ENCODE data around the gene POLR2A. TPM values are rescaled to one million over a fixed set of nuclear protein-coding genes. Genes with fewer than 3 reads are reported as not detected.

The POLR2A gene
- total and polyA plus RNA-seq, 12 donors, result 8.4 to 61.7 (median 48.4) TPM

- peaks cover 0 to 7% (median 2%) of the 10 kb centered on the region in 9 donors for H3K4me1 ChIP-seq
- H3K4me3 ChIP-seq, result no peak overlapping the region
- no peaks in the 10 kb centered on the region for H3K9me3 ChIP-seq
- WGBS, 2 donors, result 86 to 87% methylated on average over 14 of the region's 14 CpGs
- H3K27ac ChIP-seq, result no peak overlapping the region
- ATAC-seq (peak in 3 of 8 donors; percentile 21 to 32 (median 32)), DNase-seq (no peak)
- intact Hi-C loops (cut with DNase I), result no loop called here
- peak in 3 of 9 donors; percentile 19 to 28 (median 28) for TF ChIP-seq CTCF (IDR thresholded peaks at IDR 0.05)
- no peaks in the 10 kb centered on the region for H3K27me3 ChIP-seq
- peaks cover 18 to 100% (median 90%) of the 10 kb centered on the region in 9 donors for H3K36me3 ChIP-seq
These were observed 18.8 kb downstream of the POLR2A start for GRCh38 chr17:7502987-7503386.

- no peak overlapping the region for H3K27ac ChIP-seq
- H3K4me3 ChIP-seq, result no peak overlapping the region
- WGBS, 2 donors, result 94 to 99% methylated on average over 8 of the region's 8 CpGs
- no peaks in the 10 kb centered on the region for H3K9me3 ChIP-seq
- H3K4me1 ChIP-seq, result peaks cover 0 to 2% (median 0%) of the 10 kb centered on the region in 9 donors
- no peak for TF ChIP-seq CTCF (IDR thresholded peaks at IDR 0.05)
- DNase-seq, result no peak
- no peak for ATAC-seq
- no peaks in the 10 kb centered on the region for H3K27me3 ChIP-seq
- peaks cover 18 to 100% (median 90%) of the 10 kb centered on the region in 9 donors for H3K36me3 ChIP-seq
- intact Hi-C loops (cut with DNase I), result no loop called here
These were observed 19.4 kb downstream of the POLR2A start for GRCh38 chr17:7503521-7503920.

GRCh38 chr17:7508145-7508544, 24.0 kb downstream of the POLR2A start:
- WGBS, 2 donors, result 66 to 74% methylated on average over 11 of the region's 11 CpGs
- DNase-seq, result no peak
- H3K36me3 ChIP-seq, result peaks cover 10 to 100% (median 85%) of the 10 kb centered on the region in 9 donors

GRCh38 chr17:7508846-7509245, 24.7 kb downstream of the POLR2A start:
- H3K27me3 ChIP-seq, result no peaks in the 10 kb centered on the region
- 90 to 91% methylated on average over 9 of the region's 9 CpGs for WGBS, 2 donors

More at GRCh38 chr17:7508145-7508544, 24.0 kb downstream of the POLR2A start:
- peak in 1 of 8 donors; percentile 33 for ATAC-seq
- Histone ChIP-seq H3K4me3 (no peak overlapping the region), H3K4me1 (no peaks in the 10 kb centered on the region), H3K9me3 (no peaks in the 10 kb centered on the region), H3K27ac (no peak overlapping the region), H3K27me3 (no peaks in the 10 kb centered on the region)
- no peak for TF ChIP-seq CTCF (IDR thresholded peaks at IDR 0.05)
- intact Hi-C loops (cut with DNase I), result loop anchor here in 1 of 10 donors (5.0 kb wide), 1 partner anchor 586 kb away; no protein-coding TSS in a partner anchor

More at GRCh38 chr17:7508846-7509245, 24.7 kb downstream of the POLR2A start:
- H3K4me3 ChIP-seq, result no peak overlapping the region
- H3K36me3 ChIP-seq, result peaks cover 5 to 100% (median 85%) of the 10 kb centered on the region in 9 donors
- intact Hi-C loops (cut with DNase I), result loop anchor here in 1 of 10 donors (5.0 kb wide), 1 partner anchor 587 kb away; no protein-coding TSS in a partner anchor
- DNase-seq (no peak), ATAC-seq (no peak)
- H3K4me1 ChIP-seq, result no peaks in the 10 kb centered on the region
- H3K27ac ChIP-seq, result peak overlapping the region in 1 of 10 donors; percentile 26
- no peak for TF ChIP-seq CTCF (IDR thresholded peaks at IDR 0.05)
- H3K9me3 ChIP-seq, result no peaks in the 10 kb centered on the region
